IMR-90 (cell line): Measurements from ENCODE around the gene GPATCH8.

ENCODE experiments used
- BHLHE40 ChIP-seq: fragments of 150-350 bp; IDR thresholded peaks from 2 replicates; pipeline ENCODE4 v1.6.1; 2016; ENCODE audit warnings: mild to moderate bottlenecking, low read depth, low read length
- CEBPB ChIP-seq: IDR thresholded peaks from 2 replicates; pipeline ENCODE4 v1.6.1; 2012; ENCODE audit warnings: low read depth, low read length, improper control_type of control experiment
- CTCF ChIP-seq: conservative IDR thresholded peaks from 2 replicates; pipeline ENCODE4 v1.5.1; 2012; ENCODE audit warnings: mild to moderate bottlenecking, low read depth, low read length, improper control_type of control experiment
- ELK1 ChIP-seq: fragments of 150-350 bp; IDR thresholded peaks from 2 replicates; pipeline ENCODE4 v1.6.1; 2016; ENCODE audit warnings: low read depth, mild to moderate bottlenecking, low read length, moderate library complexity, borderline replicate concordance
- NFE2L2 ChIP-seq: fragments of 150-350 bp; IDR thresholded peaks from 2 replicates; pipeline ENCODE4 v1.6.1; 2016; ENCODE audit warnings: low read depth, mild to moderate bottlenecking, low read length
- POLR2A ChIP-seq: IDR thresholded peaks from 2 replicates; pipeline ENCODE4 v1.6.1; 2012; ENCODE audit warnings: mild to moderate bottlenecking, low read depth, low read length
- RAD21 ChIP-seq: IDR thresholded peaks from 2 replicates; pipeline ENCODE4 v1.6.1; 2012; ENCODE audit warnings: low read length, improper control_type of control experiment
- RCOR1 ChIP-seq: IDR thresholded peaks from 2 replicates; pipeline ENCODE4 v1.6.1; 2012; ENCODE audit warnings: mild to moderate bottlenecking, low read length, improper control_type of control experiment; ENCODE audit not compliant: insufficient replicate concordance
- RFX5 ChIP-seq: IDR thresholded peaks from 2 replicates; pipeline ENCODE4 v1.8.0; 2012; ENCODE audit warnings: low read depth, mild to moderate bottlenecking, low read length, moderate library complexity
- USF2 ChIP-seq: fragments of 150-350 bp; IDR thresholded peaks from 2 replicates; pipeline ENCODE4 v1.6.1; 2017; ENCODE audit warnings: mild to moderate bottlenecking, antibody characterized with exemption, low read length, low read depth

GRCh38 chr17:44533533-44534246, 30.5 kb upstream of the GPATCH8 start:
- peak; percentile 99 for TF ChIP-seq RAD21
- TF ChIP-seq POLR2A, result peak; percentile 60; the same call in 1 of the 2 replicates
- no peak for TF ChIP-seq RFX5
- no peak for TF ChIP-seq CEBPB
- TF ChIP-seq CTCF, result peak; percentile 98
- peak; percentile 75; the same call in 1 of the 2 replicates for TF ChIP-seq BHLHE40
- TF ChIP-seq RCOR1, result no peak
- 0 out of 2 replicates have a peak, but pooled peaks have one; percentile 20 for TF ChIP-seq USF2
- TF ChIP-seq ELK1, result no peak
- no peak for TF ChIP-seq NFE2L2
